Right kidney (tissue), 9 donors: ENCODE measurements around the gene RBBP4.
"Not testable (repeated sequence)": the region's sequence is repeated elsewhere in the genome, so short reads cannot be mapped to it uniquely, and the experiment has no call there.

ENCODE experiments used
- DNase-seq: peaks from one replicate; pipeline ENCODE4 v3.0.0-alpha.2; 2016
- long read RNA-seq, 8 donors: transcript quantifications; one replicate each; lab custom pipeline, GENCODE V29; 2026

The RBBP4 gene
- long read RNA-seq, donor 1, full-length matches to known transcripts, result 77 of 242 reads
- long read RNA-seq, donor 1, partial matches to known transcripts, result 165 of 242 reads
- long read RNA-seq, donor 1, other reads (novel, unspliced or antisense), result 0 of 242 reads
- long read RNA-seq, donor 2, full-length matches to known transcripts, result 51 of 51 reads
- long read RNA-seq, donor 2, partial matches to known transcripts, result 0 of 51 reads
- long read RNA-seq, donor 2, other reads (novel, unspliced or antisense), result 0 of 51 reads
- long read RNA-seq, donor 3, full-length matches to known transcripts, result 45 of 45 reads
- long read RNA-seq, donor 3, partial matches to known transcripts, result 0 of 45 reads
- long read RNA-seq, donor 3, other reads (novel, unspliced or antisense), result 0 of 45 reads
- long read RNA-seq, donor 4, full-length matches to known transcripts, result 69 of 69 reads
- long read RNA-seq, donor 4, partial matches to known transcripts, result 0 of 69 reads
- long read RNA-seq, donor 4, other reads (novel, unspliced or antisense), result 0 of 69 reads
- long read RNA-seq, donor 5, full-length matches to known transcripts, result 84 of 90 reads
- long read RNA-seq, donor 5, partial matches to known transcripts, result 6 of 90 reads
- long read RNA-seq, donor 5, other reads (novel, unspliced or antisense), result 0 of 90 reads
- long read RNA-seq, donor 6, full-length matches to known transcripts, result 75 of 90 reads
- long read RNA-seq, donor 6, partial matches to known transcripts, result 15 of 90 reads
- long read RNA-seq, donor 6, other reads (novel, unspliced or antisense), result 0 of 90 reads
- long read RNA-seq, donor 7, full-length matches to known transcripts, result 137 of 187 reads
- long read RNA-seq, donor 7, partial matches to known transcripts, result 45 of 187 reads
- long read RNA-seq, donor 7, other reads (novel, unspliced or antisense), result 5 of 187 reads
- long read RNA-seq, donor 8, full-length matches to known transcripts, result 70 of 77 reads
- long read RNA-seq, donor 8, partial matches to known transcripts, result 7 of 77 reads
- long read RNA-seq, donor 8, other reads (novel, unspliced or antisense), result 0 of 77 reads

DNA sequence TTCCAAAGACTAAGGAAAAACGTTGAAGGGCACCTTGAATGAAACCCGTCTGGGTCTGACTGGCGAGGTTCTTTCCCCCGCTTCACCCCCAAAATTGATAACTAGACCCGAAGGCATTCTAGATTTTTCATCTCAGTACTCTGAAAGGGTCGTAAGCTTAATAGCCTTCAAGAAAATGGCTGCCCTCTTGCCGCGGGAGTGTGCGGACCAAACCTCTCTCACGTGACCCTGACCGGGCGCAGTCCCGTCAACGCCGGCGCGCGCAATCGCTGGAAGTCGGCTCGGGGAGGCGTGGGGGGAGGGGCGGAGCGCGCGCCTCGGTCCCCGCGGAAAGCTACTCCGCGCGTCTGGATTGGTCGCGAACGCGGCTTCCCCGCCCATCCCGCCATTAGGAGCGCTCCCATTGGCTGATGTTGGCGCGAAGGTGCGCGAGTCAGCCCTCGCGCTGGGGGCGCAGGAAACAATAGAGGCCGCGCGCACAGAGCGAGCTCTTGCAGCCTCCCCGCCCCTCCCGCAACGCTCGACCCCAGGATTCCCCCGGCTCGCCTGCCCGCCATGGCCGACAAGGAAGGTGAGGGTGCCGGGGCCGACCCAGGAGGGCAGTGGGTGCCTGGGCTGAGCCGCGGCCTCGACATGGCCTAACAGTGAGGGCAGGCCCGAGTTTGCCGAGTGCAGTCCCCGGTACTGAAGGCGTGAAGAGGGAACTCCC lies at the start of gene RBBP4:
RBBP4 (plus strand) TSS at position 457 of the 709 bp plus-strand sequence; CDS start at position 556, 99 bp downstream.
- DNase-seq, result peak; percentile 98

GRCh38 chr1:32605711-32606424 lies 45.1 kb upstream of the RBBP4 start:
- no peak for DNase-seq

DNA sequence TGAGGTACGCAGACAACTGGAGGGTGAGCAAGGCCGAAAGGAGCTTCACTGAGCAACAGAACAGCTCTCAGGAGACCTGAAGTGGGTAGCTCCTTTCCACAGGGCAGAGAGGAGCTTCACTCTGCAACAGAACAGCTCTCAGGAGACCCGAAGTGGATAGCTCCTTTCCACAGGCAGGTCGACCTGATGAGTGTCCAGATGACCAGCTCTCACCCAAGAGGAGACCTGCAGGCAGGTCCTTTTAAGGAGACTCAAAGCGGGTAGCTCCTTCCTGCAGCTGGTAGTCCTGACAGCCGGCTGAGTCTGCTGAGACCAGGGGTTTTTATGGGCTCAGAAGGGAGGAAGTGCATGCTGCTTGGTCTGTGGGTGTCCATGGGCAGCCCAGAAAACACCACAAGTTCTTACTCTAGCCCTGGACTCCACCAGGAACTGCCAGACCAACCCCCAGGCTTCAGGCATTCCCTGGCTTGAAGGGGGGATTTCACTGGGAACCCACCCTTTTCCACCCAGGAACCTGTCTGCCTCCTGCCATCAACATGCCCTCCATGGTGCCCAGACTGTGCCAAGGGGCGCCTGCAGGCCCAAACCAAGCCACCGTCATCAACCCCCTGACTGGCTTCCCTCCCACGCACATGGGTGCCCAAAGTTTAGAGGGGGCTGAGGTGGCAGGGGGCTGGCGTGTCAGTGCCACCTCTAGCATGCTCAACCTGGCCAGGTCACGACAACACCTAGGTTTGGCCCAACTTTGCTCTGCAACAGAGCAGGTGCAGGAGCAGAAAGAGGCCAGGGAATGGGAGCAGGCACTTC lies 44.2 kb upstream of the RBBP4 start:
- no peak for DNase-seq

DNA sequence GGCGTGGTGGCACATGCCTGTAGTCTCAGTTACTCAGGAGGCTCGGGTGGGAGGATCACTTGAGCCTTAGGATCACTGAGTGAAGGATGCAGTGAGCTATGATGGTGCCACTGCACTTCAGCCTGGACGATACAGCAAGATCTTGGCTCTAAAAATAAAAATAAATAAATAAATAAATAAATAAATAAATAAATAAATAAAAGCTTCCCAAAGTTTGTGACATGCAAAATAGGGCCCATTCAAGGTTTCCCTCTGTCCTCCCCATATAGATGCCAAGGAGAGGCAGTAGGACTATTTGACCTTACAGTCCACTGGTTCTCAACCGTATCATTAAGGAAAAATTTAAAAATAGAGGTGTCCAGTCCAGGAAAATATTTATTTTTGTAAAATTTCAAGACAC lies 41.8 kb upstream of the RBBP4 start:
- no peak for DNase-seq

DNA sequence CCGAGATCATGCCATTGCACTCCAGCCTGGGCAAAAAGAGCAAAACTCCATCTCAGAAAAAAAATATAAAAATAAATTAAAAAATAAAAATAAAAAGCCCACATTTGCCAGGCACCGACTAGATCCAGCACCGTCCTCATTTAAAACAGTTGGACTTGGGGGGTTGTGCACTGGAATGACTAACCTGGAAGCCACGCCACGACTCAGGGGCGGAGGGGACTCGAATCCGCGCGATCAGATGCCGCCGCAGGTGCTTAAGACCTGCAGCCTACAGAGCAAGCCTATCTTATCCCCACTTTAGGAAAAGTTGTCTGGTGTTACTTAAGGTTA lies 39.2 kb upstream of the RBBP4 start:
- DNase-seq, result no peak

- DNase-seq, result peak; percentile 67
Observed at GRCh38 chr1:32612189-32612881, 38.7 kb upstream of the RBBP4 start.

- no peak for DNase-seq
Observed at GRCh38 chr1:32613472-32613871, 37.5 kb upstream of the RBBP4 start.

- DNase-seq, result no peak
Observed at GRCh38 chr1:32618673-32619221, 32.3 kb upstream of the RBBP4 start.

GRCh38 chr1:32619701-32620485 lies 31.1 kb upstream of the RBBP4 start:
- no peak for DNase-seq

GRCh38 chr1:32622205-32622604 lies 28.8 kb upstream of the RBBP4 start:
- DNase-seq, result no peak

DNA sequence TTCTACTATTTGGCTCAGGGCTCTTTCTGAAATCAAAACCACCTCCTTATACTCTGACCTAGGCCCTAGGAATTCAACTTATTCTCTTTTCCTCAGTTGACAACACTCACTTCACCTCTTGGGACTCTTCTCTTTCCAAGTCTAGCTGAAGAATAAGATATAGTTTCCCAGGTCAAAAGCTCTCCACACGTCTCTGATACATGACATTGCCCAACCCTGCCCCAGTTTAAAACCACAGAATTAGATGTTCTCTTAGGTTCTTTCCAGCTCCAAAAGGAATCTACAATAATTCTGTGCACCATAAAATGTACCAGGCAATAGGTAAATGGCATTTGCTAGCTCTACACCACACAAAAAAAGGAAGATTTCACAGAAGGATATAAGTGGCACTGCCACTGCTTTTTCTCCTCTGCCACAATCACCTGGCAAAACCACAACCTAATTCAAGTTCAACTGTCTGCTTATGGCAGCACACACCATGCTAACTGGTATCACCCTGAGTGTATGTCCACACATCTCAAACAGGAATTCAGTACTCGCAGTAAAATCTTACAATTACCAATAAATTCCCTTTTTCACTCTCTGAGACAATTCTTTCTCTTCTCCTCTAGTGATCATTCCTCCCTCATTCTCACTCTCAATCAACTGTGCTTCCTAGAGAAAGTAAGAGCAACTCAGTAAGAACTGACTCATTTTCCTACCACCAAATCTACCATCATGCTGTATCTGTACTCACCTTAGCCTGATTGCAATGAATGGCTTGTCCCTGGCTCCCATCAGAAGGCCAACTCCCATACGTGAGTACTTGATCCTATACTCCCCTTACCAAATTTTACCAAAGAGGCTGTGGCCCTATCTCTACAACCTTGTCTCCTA lies 28.0 kb upstream of the RBBP4 start:
- no peak for DNase-seq

DNA sequence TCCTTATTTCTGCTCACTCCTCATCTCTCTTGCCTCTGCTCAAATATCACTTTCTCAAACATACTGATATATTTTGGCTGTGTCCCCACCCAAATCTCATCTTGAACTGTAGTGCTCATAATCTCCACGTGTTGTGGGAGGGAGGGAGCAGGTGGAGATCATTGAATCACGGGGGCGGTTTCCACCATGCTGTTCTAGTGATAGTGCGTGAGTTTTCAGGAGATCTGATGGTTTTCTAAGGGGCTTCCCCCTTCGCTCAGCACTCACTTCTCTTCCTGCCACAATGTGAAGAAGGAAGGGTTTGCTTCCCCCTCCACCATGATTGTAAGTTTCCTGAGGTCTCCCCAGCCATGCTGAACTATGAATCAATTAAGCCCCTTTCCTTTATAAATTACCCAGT lies 27.2 kb upstream of the RBBP4 start:
- DNase-seq, result no peak

DNA sequence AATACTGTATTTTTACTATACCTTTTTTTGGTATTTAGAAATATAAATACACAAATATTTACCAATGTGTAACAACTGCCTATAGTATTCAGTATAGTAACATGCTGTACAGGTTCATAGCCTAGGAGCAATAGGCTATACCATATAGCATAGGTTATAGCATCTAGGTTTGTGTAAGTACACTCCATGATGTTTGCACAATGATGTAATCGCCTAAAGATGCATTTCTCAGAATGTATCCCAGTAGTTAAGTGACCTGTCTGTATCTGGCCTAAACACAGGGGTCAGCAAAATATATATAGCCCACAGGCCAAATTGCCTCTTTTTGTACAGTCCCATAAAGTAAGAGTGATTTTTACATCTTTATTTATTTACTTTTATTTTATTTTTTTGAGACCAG lies 24.8 kb upstream of the RBBP4 start:
- DNase-seq, result no peak

GRCh38 chr1:32627596-32628162 lies 23.3 kb upstream of the RBBP4 start:
- no peak for DNase-seq

- not testable (repeated sequence) for DNase-seq
Observed at GRCh38 chr1:32630173-32630572, 20.8 kb upstream of the RBBP4 start.

DNA sequence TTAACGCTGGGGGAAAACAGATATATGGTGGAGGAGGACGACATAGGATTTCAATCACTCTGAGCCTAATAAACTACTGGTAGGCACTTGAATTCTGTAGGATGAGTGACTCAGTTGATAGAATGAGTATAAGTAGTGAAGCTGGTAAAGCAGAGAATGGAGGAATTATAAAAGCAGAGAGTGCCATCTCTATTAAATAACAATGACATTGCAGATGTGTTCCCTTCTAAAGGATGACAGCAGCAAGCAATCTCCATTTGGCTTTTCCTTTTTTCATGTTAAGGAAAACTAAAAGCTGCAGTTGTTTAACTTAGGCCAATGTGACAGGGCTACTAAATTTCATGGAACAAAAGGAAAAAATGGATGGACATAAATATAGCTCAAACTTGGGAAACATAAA lies 18.2 kb upstream of the RBBP4 start:
- DNase-seq, result no peak

GRCh38 chr1:32635508-32636277 lies 15.3 kb upstream of the RBBP4 start:
- no peak for DNase-seq
